Glutamatergic neuron (in vitro differentiated cells): ENCODE data around the gene KRT82. TPM values are rescaled to one million over a fixed set of nuclear protein-coding genes. Genes with fewer than 3 reads are reported as not detected.

ENCODE experiments used
- DNase-seq: peaks from one replicate; pipeline ENCODE4 v3.0.0; 2022
- H3K27ac Mint-ChIP-seq: one replicate; pipeline ENCODE4 v1.8.0; 2020; ENCODE audit warnings: mild to moderate bottlenecking, mixed read lengths, inconsistent platforms; ENCODE audit not compliant: unreplicated experiment
- H3K27me3 Mint-ChIP-seq: one replicate; pipeline ENCODE4 v1.8.0; 2020; ENCODE audit warnings: mild to moderate bottlenecking, moderate library complexity, mixed read lengths, inconsistent platforms; ENCODE audit not compliant: unreplicated experiment
- H3K36me3 Mint-ChIP-seq: one replicate; pipeline ENCODE4 v1.8.0; 2020; ENCODE audit warnings: mild to moderate bottlenecking, mixed read lengths, inconsistent platforms; ENCODE audit not compliant: unreplicated experiment
- H3K4me1 Mint-ChIP-seq: one replicate; pipeline ENCODE4 v1.8.0; 2020; ENCODE audit warnings: mild to moderate bottlenecking, low read depth, mixed read lengths, inconsistent platforms; ENCODE audit not compliant: unreplicated experiment
- H3K4me3 Mint-ChIP-seq: one replicate; pipeline ENCODE4 v1.8.0; 2020; ENCODE audit warnings: mild to moderate bottlenecking, mixed read lengths, inconsistent platforms; ENCODE audit not compliant: unreplicated experiment
- H3K9me3 Mint-ChIP-seq: one replicate; pipeline ENCODE4 v1.8.0; 2020; ENCODE audit warnings: mild to moderate bottlenecking, moderate library complexity, mixed read lengths, inconsistent platforms; ENCODE audit not compliant: unreplicated experiment
- CTCF ChIP-seq: fragments of 200-600 bp; sonication (generic); IDR thresholded peaks from one replicate; pipeline ENCODE4 v1.5.0; 2021; ENCODE audit not compliant: partially characterized antibody, unreplicated experiment
- total RNA-seq: library from RNA; stranded (reverse); fragmentation: NEBNext Ultra II Directional; extraction: Animal tissue kit (Norgen Biotek cat#: 25700); gene quantifications from one replicate; pipeline ENCODE4 v1.2.1, GENCODE V29; 2021; ENCODE audit not compliant: unreplicated experiment

KRT82 gene
- total RNA-seq, 1 donor from 2014 or later: not detected

DNA sequence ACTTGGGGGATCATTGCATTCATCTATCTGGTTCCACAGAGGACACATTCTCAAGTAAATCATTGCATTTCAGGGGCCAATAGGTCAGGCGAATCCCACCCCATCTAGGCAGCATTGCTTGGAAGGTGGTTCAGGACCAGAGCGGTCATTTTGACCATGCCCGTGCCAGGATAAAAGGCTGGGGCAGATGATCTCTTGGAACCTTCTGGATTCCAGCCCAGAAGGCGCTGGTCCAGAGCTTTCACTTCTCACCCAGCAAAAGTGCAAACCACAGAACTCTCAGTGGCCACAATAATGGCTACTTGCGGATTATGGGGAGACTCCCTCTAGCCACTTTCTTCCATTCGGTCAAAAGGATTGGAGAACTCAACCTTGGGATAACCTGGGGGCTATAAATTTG, 38.3 kb downstream of the KRT82 start:
- Mint-ChIP-seq H3K27ac (no peak overlapping the region), H3K36me3 (no peaks in the 10 kb centered on the region), H3K4me1 (no peaks in the 10 kb centered on the region), H3K4me3 (no peak overlapping the region), H3K27me3 (peaks cover 12% of the 10 kb centered on the region), H3K9me3 (peaks cover 3% of the 10 kb centered on the region)
- no peak for DNase-seq
- no peak for TF ChIP-seq CTCF

- Mint-ChIP-seq H3K4me1 (no peaks in the 10 kb centered on the region), H3K4me3 (no peak within 1 kb of the TSS), H3K27ac (no peak within 1 kb of the TSS), H3K9me3 (peaks cover 3% of the 10 kb centered on the region), H3K36me3 (no peaks in the 10 kb centered on the region), H3K27me3 (peaks cover 14% of the 10 kb centered on the region)
- no peak for TF ChIP-seq CTCF
- DNase-seq: no peak
Measured at GRCh38 chr12:52366738-52367485, 39.2 kb downstream of the KRT82 start, which contains the start of gene KRT85. Gene KRT85, minus strand, starts transcription at chr12:52367481. Its CDS starts 76 bp downstream, at chr12:52367405.

DNA sequence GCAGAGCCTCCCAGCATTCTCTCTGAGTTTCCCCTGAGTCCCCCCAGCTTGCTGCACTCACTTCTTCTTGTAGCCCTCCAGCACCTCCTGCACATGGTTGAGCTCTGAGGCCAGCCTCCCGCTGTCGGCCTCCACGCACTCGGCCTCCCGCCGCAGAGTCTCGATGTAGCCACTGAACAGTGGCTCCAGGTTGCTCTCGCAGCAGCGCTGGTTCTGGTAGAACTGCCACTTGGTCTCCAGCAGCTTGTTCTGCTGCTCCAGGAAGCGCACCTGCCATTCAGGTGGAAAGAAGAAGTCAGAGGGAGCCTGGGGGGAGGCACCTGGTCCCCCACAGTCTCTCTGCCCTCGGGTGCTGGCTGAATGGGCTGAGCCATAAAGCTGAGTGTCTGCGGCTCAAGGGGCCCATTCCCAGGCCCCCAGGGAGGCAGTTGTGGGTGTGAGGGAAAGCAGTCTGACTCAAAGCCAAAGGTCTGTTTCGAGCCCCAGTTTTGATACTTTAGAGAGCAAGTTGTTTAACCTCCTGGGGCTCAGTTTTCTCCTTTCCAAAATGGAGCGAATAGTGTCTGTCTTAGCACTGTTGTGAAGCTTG, 41.1 kb downstream of the KRT82 start:
- H3K4me3 Mint-ChIP-seq: no peak overlapping the region
- peaks cover 14% of the 10 kb centered on the region for H3K27me3 Mint-ChIP-seq
- H3K9me3 Mint-ChIP-seq: peaks cover 2% of the 10 kb centered on the region
- DNase-seq: no peak
- no peaks in the 10 kb centered on the region for H3K4me1 Mint-ChIP-seq
- no peaks in the 10 kb centered on the region for H3K36me3 Mint-ChIP-seq
- H3K27ac Mint-ChIP-seq: no peak overlapping the region
- TF ChIP-seq CTCF: no peak

GRCh38 chr12:52364061-52364460, 42.1 kb downstream of the KRT82 start:
- no peaks in the 10 kb centered on the region for H3K36me3 Mint-ChIP-seq
- no peak for DNase-seq
- peaks cover 18% of the 10 kb centered on the region for H3K27me3 Mint-ChIP-seq
- H3K4me1 Mint-ChIP-seq: no peaks in the 10 kb centered on the region
- H3K9me3 Mint-ChIP-seq: peaks cover 4% of the 10 kb centered on the region
- H3K4me3 Mint-ChIP-seq: no peak overlapping the region
- no peak overlapping the region for H3K27ac Mint-ChIP-seq
- TF ChIP-seq CTCF: no peak

GRCh38 chr12:52363111-52363679, 42.9 kb downstream of the KRT82 start:
- Mint-ChIP-seq H3K9me3 (peaks cover 4% of the 10 kb centered on the region), H3K36me3 (no peaks in the 10 kb centered on the region), H3K27ac (no peak overlapping the region), H3K4me3 (no peak overlapping the region), H3K27me3 (peaks cover 20% of the 10 kb centered on the region), H3K4me1 (no peaks in the 10 kb centered on the region)
- TF ChIP-seq CTCF: no peak
- DNase-seq: no peak
